Activated CD8-positive, alpha-beta memory T cell treated with anti-CD3 and anti-CD28 coated beads for 24 hours (primary cell): ENCODE measurements around the gene SMARCE1.
A peak's percentile ranks its signal among the peaks of the same experiment; 100 is the strongest.

Experiments used
- DNase-seq: peaks from one replicate; pipeline ENCODE4 v3.0.0-alpha.2; 2020

SMARCE1 gene

DNA sequence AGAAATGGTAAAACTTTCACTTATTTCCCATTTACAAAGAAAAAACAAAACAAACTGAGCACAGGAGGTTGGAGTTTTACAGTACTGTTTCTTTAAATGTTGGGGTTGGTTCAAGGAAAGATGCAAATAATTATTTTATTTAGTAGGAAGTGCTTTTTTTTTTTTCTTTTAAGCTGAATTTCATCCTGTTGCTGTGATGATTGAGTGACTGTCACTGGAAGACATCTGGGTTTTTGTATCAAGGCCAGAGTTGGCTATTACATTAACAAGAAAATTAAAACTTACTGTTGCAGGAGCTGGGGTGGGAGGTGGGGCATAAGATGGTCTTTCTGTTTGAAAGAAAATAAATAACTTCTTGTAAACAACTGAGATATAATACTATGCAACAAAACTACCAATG, 2.3 kb downstream of the SMARCE1 start:
- DNase-seq, result no peak

DNA sequence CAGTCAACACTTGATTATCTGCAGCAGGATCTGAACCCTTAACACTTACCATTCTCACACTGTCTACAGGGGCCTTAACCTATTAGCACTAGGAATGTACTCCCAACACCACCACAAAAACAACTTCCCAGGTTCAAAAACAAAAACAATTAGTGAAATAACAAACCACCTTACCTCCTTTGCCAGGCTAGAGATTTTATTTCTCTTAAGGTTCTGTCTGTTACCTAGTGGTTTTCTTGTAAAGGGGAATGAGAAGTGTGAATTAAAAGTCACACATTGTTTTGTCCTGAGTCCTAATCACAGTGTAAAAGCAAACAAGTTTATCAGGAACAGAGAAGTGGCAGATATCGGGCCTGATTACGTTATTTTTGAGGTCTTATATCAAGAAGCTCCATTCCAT, 9.7 kb downstream of the SMARCE1 start:
- DNase-seq, result no peak

DNA sequence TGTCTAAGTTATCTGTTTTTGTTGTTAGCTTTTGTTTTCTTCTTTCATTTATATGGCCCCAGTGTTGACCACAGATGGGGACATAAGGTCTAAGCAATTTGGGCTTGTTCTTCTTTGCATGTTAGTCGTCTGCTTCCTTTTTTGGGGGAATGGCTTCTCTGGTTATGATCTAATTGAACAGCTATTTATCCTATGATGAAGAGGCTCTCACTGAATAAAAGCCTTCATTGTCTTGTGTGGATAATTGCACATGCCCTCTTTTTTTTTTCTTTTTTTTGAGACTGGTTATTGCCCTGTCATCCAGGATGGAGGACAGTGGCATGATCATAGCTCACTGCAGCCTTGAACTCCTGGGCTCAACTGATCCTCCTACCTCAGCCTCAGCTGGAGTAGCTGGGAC, 13.7 kb downstream of the SMARCE1 start:
- no peak for DNase-seq

DNA sequence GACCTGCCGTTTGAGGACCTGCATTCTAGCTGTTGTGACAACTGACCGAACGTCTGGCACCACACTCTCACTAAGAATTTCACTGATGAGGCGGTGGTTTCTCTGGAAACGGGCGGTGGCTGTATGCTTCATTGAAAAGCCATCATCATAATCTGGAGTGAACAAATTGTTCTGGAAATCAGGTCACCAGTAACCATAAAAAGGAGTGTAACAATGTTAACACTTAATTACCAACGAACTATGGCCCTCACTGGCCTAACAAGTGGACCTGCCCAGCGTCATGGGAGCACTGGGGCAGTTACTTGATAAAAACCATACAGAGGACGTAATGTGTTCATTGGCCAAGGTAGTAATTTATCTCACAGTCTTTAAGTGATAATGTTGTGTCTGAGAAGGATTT, 15.4 kb downstream of the SMARCE1 start:
- DNase-seq, result no peak

DNA sequence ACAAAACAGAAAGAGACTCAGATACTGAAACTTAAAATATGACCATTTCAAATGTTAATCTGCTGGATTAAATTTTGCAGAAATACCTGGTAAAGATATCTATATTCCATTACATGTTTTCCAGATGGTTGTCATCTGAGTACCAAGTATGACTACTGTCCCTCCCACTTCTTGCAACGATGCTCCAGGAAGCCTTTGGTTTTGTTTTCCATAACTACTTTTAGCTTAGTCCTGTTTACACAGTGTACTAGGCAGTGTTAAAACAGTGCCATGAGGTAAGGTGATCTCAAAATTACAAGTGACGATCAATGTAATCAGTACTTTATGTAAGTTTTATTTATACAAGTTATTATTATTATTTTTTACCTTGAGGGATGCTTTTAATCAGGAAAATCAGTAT, 17.8 kb downstream of the SMARCE1 start:
- no peak for DNase-seq

DNA sequence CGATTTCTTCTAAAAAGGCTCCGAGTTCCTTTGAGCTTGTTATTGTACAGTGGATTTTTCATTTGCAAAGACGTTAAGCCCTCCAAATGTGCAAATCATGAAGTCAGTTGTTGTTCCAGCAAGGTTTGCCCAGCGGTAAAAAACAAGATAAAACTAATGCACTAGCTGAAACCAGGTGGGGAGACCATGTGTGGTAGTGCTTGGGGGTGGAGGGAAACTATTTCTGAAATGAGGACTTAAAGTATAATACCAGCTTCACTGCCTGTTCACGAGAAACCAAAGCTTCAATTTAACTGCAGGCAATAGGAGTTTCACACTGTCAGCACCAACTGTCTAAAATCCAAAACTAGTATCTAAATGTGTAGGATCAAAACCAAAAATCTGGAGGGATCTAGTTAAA, 22.3 kb downstream of the SMARCE1 start:
- DNase-seq, result no peak

DNA sequence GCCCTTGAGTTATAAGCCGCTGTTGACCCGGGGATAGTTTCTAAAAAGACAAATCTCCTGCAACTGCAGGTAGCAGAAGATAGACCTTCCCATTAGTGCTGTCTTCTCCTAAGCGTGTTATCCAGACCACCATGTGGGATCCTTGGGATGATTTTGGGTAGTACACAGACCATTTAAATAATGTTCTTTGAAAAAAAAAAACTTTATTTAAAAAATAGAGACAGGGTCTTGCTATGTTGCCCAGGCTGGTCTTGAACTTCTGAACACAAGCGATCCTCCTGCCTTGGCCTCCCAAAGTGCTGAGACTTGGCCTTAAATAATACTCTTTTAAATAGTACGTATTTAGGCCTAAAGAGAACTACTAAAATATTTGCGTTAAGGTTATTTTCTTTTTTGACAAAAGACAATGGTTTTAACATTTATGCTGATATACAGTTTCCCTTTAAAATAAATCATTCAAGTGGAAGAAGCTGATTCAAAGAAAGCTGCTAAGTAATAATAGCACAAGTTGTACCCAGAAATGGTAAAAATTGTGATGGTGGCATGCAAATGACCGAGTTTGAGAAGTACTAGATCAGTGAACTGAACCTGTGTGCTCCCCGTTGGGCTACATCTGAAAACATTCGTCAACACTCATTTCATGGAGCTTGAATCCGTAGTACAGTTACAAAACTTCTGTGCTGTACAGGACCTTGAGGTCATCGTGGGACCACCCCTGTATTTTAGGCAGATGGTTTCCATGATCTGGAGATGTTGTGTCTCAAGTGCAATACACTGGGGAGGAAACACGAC, 24.0 kb downstream of the SMARCE1 start:
- DNase-seq, result no peak

DNA sequence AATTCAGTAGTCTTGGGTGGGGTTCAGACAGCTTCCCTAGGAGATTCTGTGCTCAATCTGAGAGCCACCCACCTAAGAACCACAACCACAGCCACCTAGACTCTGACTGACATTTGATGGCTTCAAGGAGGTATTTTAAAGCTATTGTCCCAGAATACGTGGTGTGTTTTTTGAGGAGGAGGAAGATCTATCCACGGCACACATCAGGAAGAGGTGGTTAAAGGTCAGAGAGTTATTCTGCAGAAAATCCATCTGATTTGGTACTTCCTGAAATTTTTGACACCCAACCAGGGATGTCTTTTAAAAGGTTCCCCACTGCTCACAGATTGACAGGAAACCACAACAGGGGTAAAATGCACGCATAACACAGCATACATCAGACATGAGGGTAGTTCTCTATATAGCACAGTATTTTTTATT, 25.1 kb downstream of the SMARCE1 start:
- peak; percentile 59 for DNase-seq

DNA sequence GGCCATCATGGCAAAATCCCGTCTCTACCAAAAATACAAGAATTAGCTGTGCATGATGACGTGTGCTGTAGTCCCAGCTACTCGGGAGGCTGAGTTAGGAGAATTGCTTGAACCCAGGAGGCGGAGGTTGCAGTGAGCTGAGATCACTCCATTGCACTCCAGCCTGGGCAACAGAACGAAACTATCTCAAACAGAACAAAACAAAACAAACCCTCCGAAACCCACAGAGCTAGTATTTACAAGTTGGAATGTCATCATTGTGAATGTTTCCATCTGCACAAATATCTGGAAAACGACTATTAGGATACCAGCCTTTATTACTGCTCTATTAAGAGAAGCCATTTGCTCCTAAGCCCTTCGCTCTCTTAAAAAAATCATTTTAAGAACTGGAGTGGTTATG, 26.0 kb downstream of the SMARCE1 start:
- DNase-seq, result no peak

DNA sequence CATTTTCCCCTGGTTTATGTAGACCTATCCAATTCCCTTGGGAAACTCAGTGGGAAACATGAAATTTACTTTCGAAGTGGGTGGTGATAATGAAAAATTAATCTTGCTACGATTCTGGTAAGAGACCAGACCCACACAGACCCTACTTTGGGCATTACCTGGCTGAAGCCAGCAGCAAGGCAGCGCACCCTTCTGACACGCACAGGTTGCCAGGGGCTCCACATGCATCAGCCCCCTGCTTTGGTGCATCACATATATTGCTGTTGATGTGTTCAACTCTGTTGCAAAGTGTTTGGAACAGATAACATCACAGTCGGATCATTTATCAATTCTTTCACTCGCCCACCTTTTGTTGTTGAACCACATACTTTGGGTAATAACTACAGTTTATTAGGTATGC, 26.6 kb downstream of the SMARCE1 start:
- DNase-seq, result no peak

DNA sequence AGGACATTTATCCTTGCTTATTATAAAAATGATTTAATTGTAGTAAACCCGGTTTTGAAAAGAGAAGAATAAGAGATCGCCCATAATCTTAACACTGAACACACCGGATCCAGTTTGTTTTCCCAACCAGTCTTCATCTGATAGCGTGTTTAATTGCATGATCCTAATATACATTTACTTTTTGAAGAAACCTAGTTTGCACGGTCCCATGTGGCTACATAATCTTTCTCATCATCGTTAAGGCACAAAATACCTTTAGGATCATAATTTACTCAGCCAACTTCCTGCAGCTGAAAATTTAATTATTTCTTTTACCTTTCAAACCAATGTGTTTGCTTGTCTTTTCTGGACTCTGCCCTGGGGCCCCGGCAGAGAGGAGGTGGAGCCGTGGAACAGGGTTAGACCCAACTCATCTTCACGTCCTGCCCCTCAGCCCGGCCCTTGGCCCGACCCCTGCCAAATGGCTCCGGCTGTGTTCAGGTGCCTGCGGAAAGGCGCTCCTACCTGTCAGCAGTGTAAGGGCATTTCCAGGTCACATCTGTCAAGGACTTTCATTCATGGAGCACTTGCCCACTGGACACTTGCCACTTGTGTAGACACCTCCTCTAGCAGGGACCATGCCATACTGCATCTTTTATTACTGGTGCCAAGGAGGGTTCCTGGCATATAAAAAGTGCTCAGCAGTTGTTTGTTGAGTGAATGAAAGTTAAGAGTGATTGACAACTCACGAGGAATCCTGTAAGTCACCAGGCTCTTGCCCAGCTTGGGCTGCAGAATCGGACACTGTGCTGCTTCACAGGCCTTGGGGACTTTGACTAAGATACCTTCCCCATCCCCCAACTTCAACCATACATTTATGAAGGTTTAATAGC, 28.6 kb downstream of the SMARCE1 start:
- no peak for DNase-seq

DNA sequence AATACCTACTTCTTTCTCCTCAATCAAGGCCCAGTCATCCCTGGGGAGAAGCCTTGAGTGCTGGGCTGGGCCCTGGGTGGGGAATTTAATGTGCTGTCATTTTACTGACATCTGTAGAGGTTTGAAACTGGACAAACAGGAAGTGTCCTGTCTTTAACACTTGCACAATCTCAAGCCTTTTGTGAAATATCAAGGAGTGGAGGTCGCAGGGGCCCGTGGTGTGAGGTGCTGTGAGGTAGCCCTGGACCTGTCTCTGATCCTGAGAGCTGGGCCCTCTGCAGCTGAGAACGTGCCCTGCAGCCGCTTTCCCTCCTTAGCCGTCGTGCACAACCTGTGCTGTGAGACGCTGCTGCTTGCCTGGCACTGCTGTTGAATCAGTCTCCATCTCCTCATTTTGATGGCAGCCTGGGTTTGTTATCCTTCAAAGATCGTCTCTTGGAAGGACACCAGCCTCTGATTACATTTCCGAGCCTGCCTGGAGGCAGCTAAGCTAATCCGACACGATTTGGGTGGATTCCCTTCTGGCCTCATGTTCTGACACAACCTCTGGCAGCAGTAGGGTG, 29.9 kb downstream of the SMARCE1 start:
- DNase-seq, result no peak

DNA sequence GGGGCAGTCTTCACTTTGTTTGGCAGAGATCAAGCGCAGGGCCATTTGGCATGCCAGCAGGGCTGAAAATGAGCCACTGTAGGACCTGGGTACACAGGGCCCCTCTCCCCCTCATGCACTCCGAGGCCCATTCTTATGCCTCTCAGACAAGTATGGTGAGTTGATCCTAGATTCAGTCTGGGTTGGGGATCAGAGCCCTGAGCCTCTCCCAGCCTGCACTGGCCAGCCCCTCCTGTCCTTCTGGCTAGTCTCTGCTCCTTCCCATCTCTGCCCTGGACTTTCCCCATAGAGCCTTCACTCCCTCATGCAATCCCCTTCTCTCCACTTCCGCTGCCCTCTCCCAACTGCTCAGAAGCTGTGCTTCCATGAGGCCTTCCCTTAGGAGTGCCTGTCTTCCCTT, 31.0 kb downstream of the SMARCE1 start:
- DNase-seq, result no peak

DNA sequence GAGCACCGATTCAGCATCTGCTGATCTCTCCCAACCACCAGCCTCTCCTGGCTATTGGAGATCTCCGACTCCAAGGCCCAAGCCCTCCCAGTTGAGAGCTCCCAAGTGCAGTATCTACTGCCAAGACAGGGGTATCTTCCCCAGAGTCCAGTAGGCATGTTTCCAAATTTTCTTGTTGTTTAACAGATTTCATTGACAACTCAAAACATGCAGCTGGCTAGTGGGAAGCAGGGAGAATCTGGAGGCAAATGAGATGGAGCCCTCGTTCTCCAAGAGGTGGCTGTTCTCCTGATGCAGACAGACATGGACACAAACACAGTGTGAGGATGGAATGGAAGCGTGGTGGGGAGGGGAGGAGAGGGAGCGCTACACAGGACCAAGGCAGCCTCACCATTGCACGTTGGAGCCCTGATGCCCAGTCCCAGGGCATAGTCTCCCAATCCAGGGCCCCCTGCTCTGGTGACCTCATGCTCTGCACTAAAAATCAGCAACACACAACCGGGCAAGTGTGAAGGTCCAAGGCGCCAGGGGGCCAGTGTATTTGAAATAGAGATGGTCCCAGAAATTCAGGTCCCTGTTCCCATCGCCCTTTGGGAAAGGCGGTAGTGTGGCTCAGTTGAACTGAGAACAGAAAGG, 31.7 kb downstream of the SMARCE1 start:
- DNase-seq, result no peak

DNA sequence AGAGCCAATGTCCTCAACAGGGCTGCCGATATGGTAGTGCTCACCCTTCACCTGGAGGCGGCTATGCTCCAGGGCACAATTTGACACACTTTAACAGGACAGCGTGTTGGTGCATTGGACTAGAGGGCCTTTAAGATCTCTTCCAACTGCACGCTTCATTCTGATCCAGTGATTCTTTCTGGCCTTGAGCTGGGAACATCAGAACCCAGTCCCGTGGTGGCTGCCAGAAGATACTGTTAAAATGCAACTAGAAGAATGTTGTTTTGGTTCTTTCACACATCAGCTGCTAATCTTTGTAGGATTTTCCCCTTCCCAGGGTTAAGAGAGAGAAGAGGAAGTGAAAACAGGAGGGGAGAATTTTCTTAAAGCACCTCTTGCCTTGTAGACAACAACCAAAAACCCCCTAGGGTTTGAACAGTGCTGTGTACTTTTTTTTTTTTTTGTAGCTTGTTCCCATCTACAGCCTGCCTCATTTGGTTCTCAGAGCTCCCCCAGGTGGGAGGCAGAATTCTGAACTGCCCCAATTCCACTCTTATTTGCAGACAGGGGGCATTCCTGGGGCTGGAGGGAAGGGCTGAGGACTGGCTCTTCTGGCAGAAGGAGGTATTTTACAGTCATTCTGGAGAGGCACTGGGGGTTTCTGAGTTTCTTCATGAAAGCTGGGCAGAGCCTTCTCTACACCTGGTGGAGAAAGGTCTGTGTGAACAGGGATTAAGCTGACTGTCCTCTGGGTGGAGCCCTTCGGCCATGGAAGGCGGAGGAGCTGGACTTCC, 32.4 kb downstream of the SMARCE1 start:
- peak; percentile 72 for DNase-seq

DNA sequence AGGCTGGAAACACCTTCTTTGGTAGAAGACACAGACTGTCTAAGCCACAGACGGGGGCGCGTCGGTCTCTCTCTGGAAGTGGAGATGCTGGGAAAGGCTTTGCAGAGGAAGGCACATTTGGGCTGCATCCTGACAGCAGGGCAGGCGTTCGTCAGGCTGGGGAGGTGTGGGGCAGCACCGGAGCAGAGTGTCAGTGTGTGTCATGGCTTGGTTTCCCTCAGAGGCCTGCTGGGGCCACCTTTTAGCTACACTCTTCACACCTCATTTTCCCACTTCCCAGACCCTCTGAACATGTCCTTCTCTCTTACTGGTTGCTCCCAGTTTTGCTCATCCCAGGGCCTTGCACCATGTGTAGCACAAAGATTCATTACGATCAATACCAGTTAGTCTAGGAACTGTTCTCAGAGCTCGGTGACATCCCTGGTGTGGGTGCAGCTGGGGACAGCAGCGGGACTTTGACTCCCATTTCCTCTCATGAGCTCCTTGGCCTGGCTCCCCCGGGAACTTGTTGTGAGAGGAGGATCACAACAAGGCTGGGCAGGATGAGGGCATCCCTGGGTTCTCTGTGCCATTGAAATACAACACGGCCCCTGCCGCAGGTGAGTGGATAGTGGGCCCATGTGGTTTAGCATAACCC, 33.1 kb downstream of the SMARCE1 start:
- DNase-seq, result no peak

DNA sequence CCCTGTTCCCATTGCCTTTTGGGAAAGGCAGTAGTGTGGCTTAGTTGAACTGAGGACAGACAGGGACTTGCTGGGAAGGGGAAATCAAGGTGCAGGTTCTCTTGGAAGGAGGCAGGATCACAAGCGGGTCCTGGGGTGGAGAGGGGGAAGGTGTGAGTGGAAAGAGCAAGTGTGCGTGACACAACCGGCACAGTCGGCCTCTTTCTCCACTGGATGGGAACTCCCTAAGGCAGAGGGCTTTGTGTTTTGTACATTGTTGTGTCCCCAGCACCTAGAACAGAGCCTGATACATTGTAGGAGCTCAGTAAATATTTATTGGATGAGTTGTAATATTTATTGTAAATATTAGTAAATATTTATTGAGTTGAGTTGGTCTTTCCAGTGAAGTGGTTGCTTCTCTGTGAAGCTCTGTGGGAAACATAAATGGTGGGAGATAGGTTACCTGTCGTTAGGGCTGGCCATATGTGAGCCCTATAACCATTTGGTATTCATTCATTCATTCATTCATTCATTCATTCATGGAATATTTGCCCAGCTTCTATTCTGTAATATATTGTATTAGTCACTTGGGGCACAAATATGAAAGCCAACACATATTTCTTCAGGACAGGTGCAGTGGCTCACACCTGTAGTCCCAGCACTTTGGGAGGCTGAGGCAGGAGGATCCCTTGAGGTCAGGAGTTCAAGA, 34.0 kb downstream of the SMARCE1 start:
- no peak for DNase-seq

DNA sequence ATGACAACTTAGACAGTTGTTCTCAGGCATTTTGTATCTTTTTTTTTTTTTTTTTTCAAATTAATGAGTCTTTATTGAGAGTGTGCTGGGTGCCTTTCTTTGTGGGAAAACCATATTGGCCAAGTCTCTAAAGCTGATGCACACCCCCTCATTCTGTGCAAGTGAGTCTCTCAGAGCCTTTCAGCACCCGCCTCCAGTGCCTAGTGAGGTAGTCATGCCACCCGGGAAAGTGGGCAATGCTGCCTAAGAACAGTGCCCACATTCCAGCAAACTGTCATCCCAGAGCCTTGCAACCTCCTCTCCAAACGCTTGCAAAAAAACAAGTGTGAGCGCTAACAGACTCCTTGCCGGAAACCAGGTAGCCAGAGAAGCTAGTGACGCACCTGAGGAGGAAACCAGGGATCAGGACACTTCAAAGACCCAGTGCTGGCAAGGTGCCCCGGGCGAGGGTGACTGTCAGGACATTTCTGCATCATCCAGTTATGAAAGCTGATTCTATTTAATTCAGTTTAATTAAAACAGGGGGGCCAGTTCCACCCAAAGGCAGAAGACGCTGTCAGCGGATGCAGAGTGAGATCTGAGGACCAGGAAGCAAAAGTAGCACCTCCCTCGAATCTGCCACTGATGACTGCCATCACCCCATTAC, 34.9 kb downstream of the SMARCE1 start:
- DNase-seq, result peak; percentile 83

DNA sequence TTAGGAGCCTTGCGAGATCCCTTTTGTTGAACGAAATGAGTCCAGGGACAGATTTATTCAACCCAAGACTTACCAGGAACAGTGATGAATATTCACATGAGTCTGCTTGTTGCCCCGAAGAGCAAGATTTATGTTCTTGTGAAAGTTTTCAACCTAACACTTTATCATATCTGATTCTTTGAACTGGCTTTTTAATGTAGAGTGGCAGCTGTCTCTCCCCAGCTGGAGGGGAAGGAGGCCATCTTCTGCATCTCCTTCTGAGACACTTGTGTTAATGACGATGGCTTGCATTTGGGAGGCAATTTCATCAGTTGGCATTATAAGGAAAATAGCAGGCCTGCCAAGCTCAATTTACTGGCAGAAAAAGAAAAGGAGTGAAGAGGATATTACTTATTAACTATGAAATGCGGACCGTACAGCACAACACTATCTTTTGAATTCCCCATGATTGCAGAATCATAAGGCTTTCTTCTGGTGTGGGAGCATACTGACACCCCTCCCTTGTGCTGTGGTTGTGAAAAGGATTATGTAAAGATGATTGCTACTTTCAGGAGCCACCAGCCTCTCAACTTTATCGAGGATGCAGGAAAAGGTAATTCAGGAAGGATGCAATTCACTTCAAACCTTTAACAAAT, 35.7 kb downstream of the SMARCE1 start:
- no peak for DNase-seq

DNA sequence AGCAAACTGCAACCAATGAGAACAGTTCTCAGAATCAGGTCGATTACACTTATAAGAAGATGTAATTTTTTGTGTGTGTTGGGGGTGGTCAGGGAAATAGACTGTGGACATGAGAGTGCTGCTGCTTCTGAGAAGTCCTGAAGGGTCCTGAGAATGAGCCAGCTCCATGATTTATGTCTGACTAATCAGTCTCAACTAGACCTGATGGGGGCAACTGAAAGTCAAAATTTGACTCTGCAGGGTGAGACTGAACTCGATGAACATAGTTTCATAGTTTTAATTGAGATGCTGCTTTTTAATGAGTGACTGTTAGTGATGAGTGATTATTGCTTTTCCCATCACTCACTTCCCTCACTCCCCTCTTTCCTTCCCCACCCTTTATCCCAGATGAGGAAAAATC, 37.3 kb downstream of the SMARCE1 start:
- no peak for DNase-seq
